CD4-positive, alpha-beta T cell (primary cell): Measurements from ENCODE around the gene THBD. TPM values are rescaled to one million over a fixed set of nuclear protein-coding genes. Genes with fewer than 3 reads are reported as not detected.

Experiments
- ATAC-seq: fragments of 200-7000 bp; cut with Tn5 transposase; one replicate; pipeline ENCODE4 v1.10.0; 2022; ENCODE audit warnings: mild to moderate bottlenecking; ENCODE audit not compliant: poor library complexity
- CTCF ChIA-PET: fragments of 350-600 bp; sonication (Branson Sonifier 250); formaldehyde crosslinking; loops from one replicate; lab custom pipeline; 2021; ENCODE audit warnings: antibody characterized with exemption, inconsistent platforms; lab: Charles Lee
- POLR2A ChIA-PET: fragments of 350-600 bp; sonication (Branson Sonifier 250); formaldehyde crosslinking; loops from one replicate; lab custom pipeline; 2021; ENCODE audit warnings: antibody characterized with exemption, inconsistent platforms; lab: Charles Lee
- DNase-seq, 14 experiments: peaks; one replicate each; pipeline ENCODE4 v3.0.0-alpha.2; 2013 to 2020; ENCODE audit warnings: mixed read lengths in 2 of 14
- H3K27ac ChIP-seq, 2 donors: one replicate each; pipeline versions ENCODE4 v1.5.1 to v1.7.0; 2013; ENCODE audit warnings: low read length in 2 of 2, low read depth in 1 of 2, mild to moderate bottlenecking in 1 of 2
- H3K27me3 ChIP-seq, 2 experiments: 1 replicate in 1 of 2; 2 replicates in 1 of 2; pipeline versions ENCODE4 v1.6.1 to v1.7.0; 2013; ENCODE audit warnings: low read length in 2 of 2, control low read depth in 1 of 2, mild to moderate bottlenecking in 1 of 2, moderate library complexity in 1 of 2; ENCODE audit not compliant: insufficient read depth in 2 of 2, control insufficient read depth in 1 of 2
- H3K36me3 ChIP-seq: one replicate; pipeline ENCODE4 v1.6.1; 2013; ENCODE audit warnings: low read length, control low read depth; ENCODE audit not compliant: insufficient read depth
- H3K4me1 ChIP-seq: one replicate; pipeline ENCODE4 v1.6.1; 2013; ENCODE audit warnings: low read length, control low read depth; ENCODE audit not compliant: insufficient read depth
- H3K4me3 ChIP-seq: one replicate; pipeline ENCODE4 v1.5.1; 2013; ENCODE audit warnings: mild to moderate bottlenecking, low read length, moderate library complexity
- H3K9me3 ChIP-seq, 2 experiments: 1 replicate in 1 of 2; 2 replicates in 1 of 2; pipeline versions ENCODE4 v1.6.1 to v1.7.0; 2013; ENCODE audit warnings: low read length in 2 of 2, mild to moderate bottlenecking in 2 of 2, control low read depth in 1 of 2, moderate library complexity in 1 of 2; ENCODE audit not compliant: control insufficient read depth in 1 of 2, insufficient read depth in 1 of 2
- H3K27ac Mint-ChIP-seq: one replicate; pipeline ENCODE4 v1.8.0; 2020; ENCODE audit warnings: mixed read lengths
- H3K27me3 Mint-ChIP-seq: one replicate; pipeline ENCODE4 v1.8.0; 2021; ENCODE audit warnings: mixed read lengths
- H3K36me3 Mint-ChIP-seq: one replicate; pipeline ENCODE4 v1.8.0; 2021; ENCODE audit warnings: low read depth, mixed read lengths
- H3K4me1 Mint-ChIP-seq: one replicate; pipeline ENCODE4 v1.8.0; 2021; ENCODE audit warnings: low read depth, mixed read lengths
- H3K4me3 Mint-ChIP-seq: one replicate; pipeline ENCODE4 v1.8.0; 2020; ENCODE audit warnings: mild to moderate bottlenecking, mixed read lengths
- H3K9me3 Mint-ChIP-seq: one replicate; pipeline ENCODE4 v1.8.0; 2020; ENCODE audit warnings: mixed read lengths
- CTCF ChIP-seq: fragments of 200-600 bp; IDR thresholded peaks from one replicate; pipeline ENCODE4 v1.8.0; 2022; ENCODE audit warnings: antibody characterized with exemption, mild to moderate bottlenecking
- intact Hi-C, 2 experiments: fragments of 100-400 bp; cut with DNase I in 1 of 2; cut with micrococcal nuclease in 1 of 2; formaldehyde crosslinking; loops; one replicate each; pipeline versions ENCODE4 v1.15.1 to v1.9.0; 2023 to 2025; cut with DNase I, micrococcal nuclease
- total RNA-seq, 174 experiments: library from RNA in 2 of 174; stranded (reverse) in 2 of 174; gene quantifications; one replicate each; pipeline ENCODE4 v1.2.3 and lab custom pipeline; 2021 to 2026

Gene THBD
- total RNA-seq, 2 experiments from 2014 or later: 2.2 to 2.4 TPM

- POLR2A ChIA-PET: no interaction called here
Observed at GRCh38 chr20:23094927-23095326, 45.5 kb upstream of the THBD start.

GRCh38 chr20:23094213-23094896 is 44.9 kb upstream of the THBD start:
- TF ChIP-seq CTCF: no peak
- Mint-ChIP-seq H3K9me3 (no peaks in the 10 kb centered on the region), H3K27ac (no peak overlapping the region), H3K4me1 (no peaks in the 10 kb centered on the region), H3K4me3 (no peak overlapping the region), H3K27me3 (peaks cover 6% of the 10 kb centered on the region), H3K36me3 (no peaks in the 10 kb centered on the region)
- no peak overlapping the region for H3K4me3 ChIP-seq
- ChIA-PET CTCF (no interaction called here), POLR2A (no interaction called here)
- peaks cover 4 to 6% of the 10 kb centered on the region in 2 experiments for H3K27me3 ChIP-seq
- ATAC-seq: no peak
- DNase-seq: no peak
- H3K9me3 ChIP-seq: no peaks in the 10 kb centered on the region
- H3K27ac ChIP-seq: no peak overlapping the region
- no peaks in the 10 kb centered on the region for H3K4me1 ChIP-seq
- intact Hi-C loops: no loop called here
- no peaks in the 10 kb centered on the region for H3K36me3 ChIP-seq

More at GRCh38 chr20:23094927-23095326, 45.5 kb upstream of the THBD start:
- Histone ChIP-seq H3K27ac (no peak overlapping the region), H3K4me1 (no peaks in the 10 kb centered on the region), H3K36me3 (no peaks in the 10 kb centered on the region), H3K27me3 (peaks cover 4 to 6% of the 10 kb centered on the region in 2 experiments), H3K9me3 (no peaks in the 10 kb centered on the region), H3K4me3 (no peak overlapping the region)
- intact Hi-C loops: no loop called here
- ATAC-seq: no peak
- CTCF ChIA-PET: no interaction called here
- TF ChIP-seq CTCF: no peak
- Mint-ChIP-seq H3K4me3 (no peak overlapping the region), H3K4me1 (no peaks in the 10 kb centered on the region), H3K27ac (no peak overlapping the region), H3K36me3 (no peaks in the 10 kb centered on the region), H3K27me3 (peaks cover 6% of the 10 kb centered on the region), H3K9me3 (no peaks in the 10 kb centered on the region)
- peak in 1 of 14 experiments; percentile 16 for DNase-seq

- no peaks in the 10 kb centered on the region for H3K36me3 ChIP-seq
- H3K27ac ChIP-seq: no peak overlapping the region
- intact Hi-C loops: no loop called here
- H3K9me3 ChIP-seq: no peaks in the 10 kb centered on the region
- no peak for DNase-seq
- Mint-ChIP-seq H3K4me3 (no peak overlapping the region), H3K4me1 (no peaks in the 10 kb centered on the region), H3K27ac (no peak overlapping the region), H3K27me3 (peaks cover 6% of the 10 kb centered on the region), H3K9me3 (no peaks in the 10 kb centered on the region), H3K36me3 (no peaks in the 10 kb centered on the region)
- H3K4me3 ChIP-seq: no peak overlapping the region
- ChIA-PET POLR2A (no interaction called here), CTCF (no interaction called here)
- peaks cover 4 to 6% of the 10 kb centered on the region in 2 experiments for H3K27me3 ChIP-seq
- no peak for ATAC-seq
- no peaks in the 10 kb centered on the region for H3K4me1 ChIP-seq
- no peak for TF ChIP-seq CTCF
Observed at GRCh38 chr20:23093613-23094012, 44.1 kb upstream of the THBD start.
